ENCODE results near the gene SLC8A3.
A peak's percentile ranks its signal among the peaks of the same experiment; 100 is the strongest.

Gene SLC8A3

DNA sequence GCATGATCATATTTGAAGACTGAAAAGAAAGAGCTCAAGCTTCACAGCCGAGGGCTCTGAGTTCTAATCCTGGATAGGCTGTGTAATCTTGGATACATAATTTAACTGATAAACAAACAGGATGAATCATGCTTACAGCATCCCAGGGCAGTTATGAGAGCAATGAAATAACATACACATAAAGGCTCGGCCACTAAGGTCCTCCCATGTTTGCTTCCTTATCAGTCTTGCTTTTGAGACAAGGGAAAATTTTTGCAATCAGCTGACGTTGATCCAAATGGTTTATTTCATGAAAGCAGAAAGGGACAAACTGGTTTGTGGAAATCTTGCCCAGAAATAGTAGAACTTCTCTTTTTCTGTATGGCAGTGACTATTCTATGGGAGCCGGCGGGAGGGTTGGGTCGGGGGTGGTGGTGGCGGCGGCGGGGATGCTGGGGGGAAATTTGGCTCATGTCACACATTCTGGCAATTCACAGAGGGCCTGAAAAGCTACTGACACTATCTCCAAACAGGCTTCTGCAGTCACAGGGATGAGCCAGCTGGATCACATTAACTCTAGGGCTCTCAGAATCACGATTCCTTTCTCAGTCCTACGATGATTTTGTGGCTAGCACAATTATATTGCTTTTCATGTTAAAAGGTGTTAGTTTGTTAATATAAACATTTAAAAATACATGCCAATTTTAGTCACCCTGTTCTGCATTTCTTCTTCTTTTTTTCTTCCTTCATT is 124.5 kb downstream of the SLC8A3 start:
- no peak for DNase-seq (ENCODE audit: low read depth)

DNA sequence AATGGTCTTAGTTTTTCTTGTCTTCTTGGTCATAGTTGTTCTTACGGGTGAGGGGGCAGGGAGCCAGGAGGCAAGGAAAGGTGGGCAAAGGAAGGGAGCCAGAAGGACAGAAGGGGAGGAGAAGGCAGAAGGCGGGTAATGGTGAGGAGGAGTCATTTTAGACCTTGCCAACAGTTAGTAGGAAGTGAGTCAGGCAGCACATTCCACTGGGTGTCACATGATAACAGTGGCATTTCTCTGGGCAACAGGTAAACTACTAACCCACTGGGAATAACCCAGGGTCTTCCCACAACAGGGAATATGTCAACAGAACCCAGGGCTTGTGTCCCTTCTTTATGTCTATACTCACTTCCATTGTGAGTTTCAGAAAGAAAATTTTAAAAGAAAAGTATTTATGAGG is 127.6 kb downstream of the SLC8A3 start:
- DNase-seq (ENCODE audit: low read depth), result no peak

- DNase-seq (ENCODE audit: low read depth), result no peak
Observed at GRCh38 chr14:70059545-70059944, 129.2 kb downstream of the SLC8A3 start.

DNA sequence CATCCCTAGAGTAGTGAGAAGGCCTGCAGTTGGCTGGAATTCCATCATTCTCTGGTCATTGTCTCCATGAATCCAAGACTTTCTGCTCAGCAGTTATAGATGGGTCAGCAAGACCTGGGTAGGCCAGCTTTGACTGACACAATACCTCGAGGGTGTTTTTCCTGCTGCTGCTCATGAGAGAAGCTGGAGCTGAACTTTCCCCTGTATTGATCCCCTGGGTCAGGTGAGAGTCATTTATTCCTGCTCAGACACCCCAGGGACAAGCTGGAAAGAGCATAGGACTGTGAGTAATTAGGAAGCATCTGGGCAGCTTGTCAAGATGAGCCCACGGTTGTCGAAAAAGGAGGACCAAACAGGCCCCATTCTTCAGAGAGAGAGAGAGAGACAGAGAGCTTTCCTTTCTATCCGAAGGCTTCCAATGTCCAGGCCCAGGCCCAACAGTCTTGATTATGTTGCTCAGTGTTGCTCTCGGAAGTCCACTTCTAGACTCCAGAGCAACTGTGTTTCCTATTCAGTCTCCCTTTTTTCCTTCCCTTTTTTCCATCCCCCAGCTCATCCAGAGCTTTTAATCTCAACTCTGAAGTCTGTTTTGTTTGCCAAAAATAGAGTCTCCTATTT is 131.1 kb downstream of the SLC8A3 start:
- DNase-seq (ENCODE audit: low read depth), result no peak

- DNase-seq (ENCODE audit: low read depth), result no peak
Observed at GRCh38 chr14:70052990-70053389, 135.8 kb downstream of the SLC8A3 start.

- DNase-seq (ENCODE audit: low read depth), result no peak
Observed at GRCh38 chr14:70050136-70050535, 138.6 kb downstream of the SLC8A3 start.

DNA sequence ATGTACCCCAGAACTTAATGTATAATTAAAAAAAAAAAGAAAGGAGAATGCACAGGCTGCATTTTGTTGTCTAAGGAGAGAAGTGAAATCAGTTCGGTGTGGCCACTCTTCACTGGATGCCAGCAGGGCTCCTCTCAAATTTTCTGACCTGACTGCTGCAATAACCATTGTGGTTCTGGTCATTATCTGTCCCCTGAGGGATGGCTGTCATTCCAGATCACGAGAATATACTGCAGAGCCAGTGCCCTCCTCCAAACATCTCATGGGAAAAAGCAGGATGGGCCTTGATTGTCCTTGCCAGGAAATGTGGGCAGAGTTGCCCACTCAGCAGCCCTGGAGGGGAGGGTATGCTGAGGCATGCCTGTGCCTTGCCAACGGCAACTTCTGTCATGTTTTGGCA is 139.1 kb downstream of the SLC8A3 start:
- DNase-seq (ENCODE audit: low read depth), result no peak

GRCh38 chr14:70048313-70048654 is 140.5 kb downstream of the SLC8A3 start:
- DNase-seq (ENCODE audit: low read depth), result no peak

DNA sequence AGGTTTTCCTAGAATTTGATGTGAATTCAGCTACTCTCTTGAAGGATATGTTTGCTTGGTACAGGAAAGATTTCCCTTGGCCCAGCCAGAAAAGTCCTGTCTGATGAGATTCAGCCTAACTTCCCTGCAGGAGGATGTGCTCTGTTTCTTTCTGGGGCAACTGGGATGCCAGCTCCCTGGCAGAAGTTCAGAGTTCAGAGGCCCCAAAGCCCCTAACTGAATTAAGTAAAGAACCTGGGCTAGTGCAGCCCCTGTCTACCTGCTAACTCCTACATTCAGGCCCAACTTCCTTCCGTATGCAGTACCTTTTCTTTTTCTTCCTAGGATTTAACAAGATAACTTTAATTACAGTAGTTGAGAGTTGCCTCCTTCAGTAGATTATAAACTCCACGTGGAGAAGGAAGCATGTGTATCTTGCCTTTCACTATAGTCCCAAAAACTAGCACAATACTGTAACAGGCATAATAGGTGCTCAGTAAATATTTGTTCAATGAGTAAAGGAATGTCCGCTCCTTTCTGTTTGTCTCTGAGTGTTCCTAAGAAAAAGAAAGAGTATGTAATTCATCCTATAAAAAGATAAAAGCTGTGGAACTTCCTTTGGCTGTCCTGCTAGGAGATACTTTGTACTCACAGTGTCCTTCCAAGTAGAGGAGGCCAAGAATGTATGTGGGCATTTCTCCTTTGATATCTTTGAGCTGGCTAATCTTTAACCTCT is 141.0 kb downstream of the SLC8A3 start:
- no peak for DNase-seq (ENCODE audit: low read depth)

DNA sequence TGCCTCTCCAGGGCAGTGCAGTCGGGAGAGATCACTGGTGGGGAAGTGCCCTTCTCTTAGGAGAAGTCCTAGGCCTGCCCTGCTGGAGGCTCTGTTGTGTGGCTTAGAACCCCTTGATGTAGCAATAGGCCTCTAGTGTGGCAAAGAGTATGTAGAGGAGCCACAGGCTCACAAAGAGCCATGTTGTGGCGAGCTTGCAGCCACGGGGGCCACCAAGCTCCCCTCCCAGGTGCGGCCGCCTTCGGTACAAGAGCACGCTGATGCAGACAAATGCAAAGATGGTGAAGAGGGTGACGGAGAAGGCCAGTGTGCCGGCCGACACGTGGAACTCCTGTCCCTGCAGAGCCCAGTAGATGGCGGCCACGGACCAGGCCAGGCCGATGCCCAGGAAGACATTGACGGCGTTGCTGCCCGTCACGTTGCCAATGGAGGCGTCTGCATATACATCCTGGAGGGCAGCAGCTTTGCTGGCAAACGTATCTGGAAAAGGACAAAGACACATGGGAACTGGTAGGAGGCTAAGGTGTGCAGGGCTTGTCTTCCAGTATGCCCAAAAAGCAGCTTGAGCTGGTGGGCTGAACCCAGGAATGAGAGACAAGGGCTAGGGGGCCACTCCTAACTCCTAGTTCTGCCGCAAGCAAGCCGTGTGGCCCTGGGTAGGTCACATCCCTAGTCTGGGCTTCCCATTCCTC is 142.8 kb downstream of the SLC8A3 start:
- no peak for DNase-seq (ENCODE audit: low read depth)

DNA sequence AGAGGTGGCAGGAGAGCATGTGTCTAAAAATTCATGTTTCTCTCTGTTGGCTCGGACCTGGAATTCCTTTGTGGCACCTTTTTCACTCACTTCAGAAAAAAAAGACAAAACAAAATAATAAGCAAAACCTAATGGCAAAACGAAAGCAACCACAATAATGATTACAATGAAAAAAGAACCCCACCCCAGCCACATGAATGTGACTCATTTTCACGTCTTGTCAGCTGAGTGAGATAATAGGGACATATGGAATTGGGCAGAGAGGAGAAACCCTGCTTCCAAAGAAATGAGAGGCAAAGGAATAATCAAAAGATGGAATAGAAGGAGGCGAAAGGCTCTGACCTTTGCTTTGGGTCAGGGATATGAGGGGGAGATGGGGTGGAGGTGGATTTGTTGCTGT is 143.4 kb downstream of the SLC8A3 start:
- no peak for DNase-seq (ENCODE audit: low read depth)

GRCh38 chr14:70043001-70043400 is 145.8 kb downstream of the SLC8A3 start:
- DNase-seq (ENCODE audit: low read depth), result no peak

DNA sequence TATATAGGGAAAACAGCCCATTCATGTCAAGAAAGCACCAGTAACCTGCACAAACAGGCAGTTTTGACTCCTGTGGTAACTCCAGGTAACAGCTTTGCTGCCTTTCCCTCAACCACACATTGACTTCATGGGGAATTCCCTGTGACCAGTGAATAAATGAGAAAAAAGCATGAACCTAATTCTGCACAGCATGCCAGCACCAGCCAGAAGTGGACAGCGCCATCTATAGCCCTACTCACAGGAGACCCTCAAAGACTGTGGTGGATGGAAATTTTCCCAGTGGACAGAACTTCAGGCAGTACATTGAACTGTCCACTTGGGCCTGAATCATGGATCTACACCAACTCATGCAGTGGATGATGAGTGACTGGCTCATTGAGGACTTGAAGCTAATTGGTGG is 152.1 kb downstream of the SLC8A3 start:
- DNase-seq (ENCODE audit: low read depth), result no peak

GRCh38 chr14:70034257-70034656 is 154.5 kb downstream of the SLC8A3 start:
- DNase-seq (ENCODE audit: low read depth), result no peak

DNA sequence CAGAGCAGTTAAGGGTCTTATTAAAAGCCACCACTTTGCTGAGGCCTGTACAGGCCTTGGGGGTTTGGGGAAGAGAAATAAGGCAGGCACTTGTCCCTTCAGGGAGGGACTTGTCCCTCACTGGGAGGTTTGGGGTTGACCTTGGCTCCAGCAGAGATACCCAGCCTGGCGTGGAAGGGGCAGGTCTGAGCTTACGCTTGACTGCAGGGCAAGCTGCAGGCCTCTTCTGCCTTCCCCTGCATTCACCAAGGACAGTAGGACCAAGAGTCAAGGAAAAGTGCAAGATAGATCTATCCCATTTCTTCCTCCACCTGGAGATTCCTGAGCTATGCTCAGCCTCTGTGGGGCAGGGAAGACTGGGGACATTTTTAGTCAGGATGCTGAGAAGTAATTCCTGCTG is 155.2 kb downstream of the SLC8A3 start:
- no peak for DNase-seq (ENCODE audit: low read depth)

DNA sequence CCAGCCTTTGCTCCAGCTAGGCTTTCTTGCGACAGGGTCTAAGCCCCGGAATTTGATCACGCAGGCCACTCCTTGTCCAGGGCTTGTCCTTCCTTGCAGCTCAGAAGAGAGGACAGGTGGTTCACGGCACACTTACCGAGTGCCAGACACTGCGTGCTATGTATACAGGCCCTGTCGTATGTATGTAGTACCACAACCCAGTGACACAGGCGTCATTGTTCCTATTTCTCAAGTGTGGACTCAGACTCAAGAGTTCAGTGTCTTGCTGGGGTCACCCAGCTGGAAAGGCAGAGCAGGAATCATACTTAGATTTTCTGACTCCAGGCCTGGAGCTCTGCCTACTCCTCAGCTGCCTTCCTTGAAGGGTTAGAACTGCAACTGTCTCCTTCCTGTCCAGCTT is 155.6 kb downstream of the SLC8A3 start:
- no peak for DNase-seq (ENCODE audit: low read depth)

- no peak for DNase-seq (ENCODE audit: low read depth)
Observed at GRCh38 chr14:70032447-70032846, 156.3 kb downstream of the SLC8A3 start.

DNA sequence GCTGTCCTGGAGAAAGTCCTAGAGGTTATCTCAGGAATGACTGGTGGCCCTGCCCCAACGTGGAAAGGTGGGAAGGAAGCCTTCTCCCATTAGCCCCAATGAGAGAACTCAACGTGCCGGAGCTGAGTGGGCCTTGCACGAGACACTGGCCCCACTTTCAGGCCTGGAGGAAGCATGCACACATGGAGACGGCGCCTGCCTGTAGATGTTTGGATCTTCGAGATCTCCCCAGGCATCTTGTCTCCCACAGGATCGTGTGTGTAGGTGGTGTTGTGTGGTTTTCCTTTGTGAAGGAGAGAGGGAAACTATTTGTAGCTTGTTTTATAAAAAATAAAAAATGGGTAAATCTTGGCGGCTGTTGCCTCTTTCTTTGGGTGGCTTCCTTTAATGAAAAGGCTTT is 156.7 kb downstream of the SLC8A3 start:
- no peak for DNase-seq (ENCODE audit: low read depth)

DNA sequence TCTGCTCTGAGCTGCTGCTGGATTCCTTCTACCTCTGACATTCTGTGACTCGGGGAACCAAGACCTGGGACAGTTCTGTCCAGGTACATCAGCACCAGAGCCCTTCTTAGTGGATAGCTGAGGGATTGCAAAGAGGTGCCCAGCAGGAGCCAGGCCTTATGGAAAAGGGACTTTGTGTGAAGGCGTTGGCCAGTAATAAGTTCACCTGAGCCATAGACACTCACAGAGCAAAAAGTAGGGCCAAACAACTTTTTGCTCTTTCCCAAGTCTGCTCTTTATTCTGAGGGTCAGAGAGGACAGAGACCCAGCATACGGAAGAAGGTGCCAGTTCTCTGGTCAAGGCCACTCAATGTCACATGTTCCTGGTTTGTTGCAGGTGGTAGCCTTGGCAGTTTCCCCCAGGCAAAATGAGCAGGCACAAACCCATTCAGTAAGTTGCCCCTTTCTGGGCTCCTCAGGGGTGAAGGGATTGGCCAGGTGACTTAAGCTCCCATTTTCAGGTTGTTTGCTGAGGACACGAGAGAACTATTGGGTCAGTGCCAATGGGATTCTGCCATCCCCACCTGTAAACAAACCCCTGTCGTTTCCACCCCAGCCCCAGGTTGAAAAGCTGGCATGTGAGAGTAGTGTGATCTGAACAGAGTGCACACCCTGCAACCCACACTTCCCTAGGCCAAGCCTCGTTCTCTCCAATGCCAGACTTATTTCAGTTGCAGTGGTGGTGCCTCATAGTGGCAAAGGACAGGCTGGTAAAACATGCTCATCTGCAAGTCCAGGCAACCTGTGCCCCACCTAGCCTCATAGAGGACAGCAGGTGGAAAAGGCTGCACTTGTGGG is 159.2 kb downstream of the SLC8A3 start:
- DNase-seq (ENCODE audit: low read depth), result no peak

- DNase-seq (ENCODE audit: low read depth), result peak; percentile 64
Observed at GRCh38 chr14:70027785-70028428, 160.8 kb downstream of the SLC8A3 start.

DNA sequence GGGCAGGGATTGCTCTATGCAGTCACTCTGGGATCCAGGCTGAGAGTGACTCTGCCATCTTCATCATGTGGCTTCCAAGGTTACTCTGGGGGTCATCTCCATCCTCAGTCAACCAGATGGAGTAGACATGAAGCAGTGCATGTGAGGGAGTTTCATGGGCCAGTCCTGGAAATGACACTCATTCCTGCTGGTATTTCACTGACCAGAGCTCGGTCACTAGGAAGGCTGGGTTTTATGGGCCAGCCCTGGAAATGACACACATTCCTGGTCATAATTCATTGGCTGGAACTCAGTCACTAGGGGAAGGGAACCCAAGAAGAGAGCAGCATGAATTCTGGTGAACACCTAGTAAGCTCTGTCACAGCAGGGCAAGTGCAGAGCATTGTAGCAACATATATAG is 164.9 kb downstream of the SLC8A3 start:
- no peak for DNase-seq (ENCODE audit: low read depth)
